NOMO-1 treated with DMSO at 0.1 percent for 48 hours (cell line): ENCODE measurements around the gene CSNK2A1.
A peak's percentile ranks its signal among the peaks of the same experiment; 100 is the strongest.

Experiments used
- DNase-seq: peaks from one replicate; lab custom pipeline; 2025; ENCODE audit not compliant: unreplicated experiment; lab: John Stamatoyannopoulos, UW

The CSNK2A1 gene

GRCh38 chr20:564192-564591 lies 20.6 kb upstream of the CSNK2A1 start:
- no peak for DNase-seq

DNA sequence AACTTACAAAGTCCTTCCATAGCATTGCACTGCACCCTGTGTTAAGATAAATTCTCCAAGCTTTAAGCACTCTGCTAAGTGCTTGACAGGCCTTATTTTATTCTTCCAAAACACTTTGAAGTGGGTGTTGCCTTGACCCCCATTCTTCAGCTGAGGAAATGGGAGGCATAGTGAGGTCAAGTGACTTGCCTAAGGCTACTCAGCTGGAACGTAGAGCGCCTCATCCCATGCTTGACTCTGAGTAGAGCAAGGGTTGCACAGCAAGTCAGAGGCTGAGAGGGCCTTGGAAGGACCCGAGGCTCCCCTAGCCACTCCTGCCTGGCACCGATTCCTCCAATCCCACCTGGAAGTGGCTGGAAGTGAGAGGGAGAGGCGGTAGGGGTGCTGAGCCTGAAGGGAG lies 19.6 kb upstream of the CSNK2A1 start:
- no peak for DNase-seq

GRCh38 chr20:562232-562897 lies 18.8 kb upstream of the CSNK2A1 start:
- no peak for DNase-seq

- DNase-seq: peak; percentile 62
Observed at GRCh38 chr20:561437-562231, 18.0 kb upstream of the CSNK2A1 start.

DNA sequence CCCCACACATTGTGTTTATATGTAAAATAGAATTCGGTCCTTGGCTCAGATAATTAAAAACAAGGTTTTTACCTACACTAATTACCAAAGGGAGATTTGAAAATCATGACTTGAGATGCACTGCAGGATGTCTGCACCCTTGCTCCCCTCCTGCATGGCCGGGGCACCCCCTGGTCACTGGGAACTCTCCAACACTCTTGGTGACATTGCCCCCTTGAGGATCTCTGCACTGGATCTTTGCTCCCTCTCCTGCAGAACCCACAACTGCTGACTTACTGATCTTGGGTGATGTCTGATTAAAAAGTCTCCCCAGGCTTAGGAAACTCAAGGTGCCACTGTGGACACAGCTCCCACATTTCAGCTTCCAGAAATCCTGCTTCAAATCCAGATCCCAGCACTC lies 17.1 kb upstream of the CSNK2A1 start:
- DNase-seq: no peak

DNA sequence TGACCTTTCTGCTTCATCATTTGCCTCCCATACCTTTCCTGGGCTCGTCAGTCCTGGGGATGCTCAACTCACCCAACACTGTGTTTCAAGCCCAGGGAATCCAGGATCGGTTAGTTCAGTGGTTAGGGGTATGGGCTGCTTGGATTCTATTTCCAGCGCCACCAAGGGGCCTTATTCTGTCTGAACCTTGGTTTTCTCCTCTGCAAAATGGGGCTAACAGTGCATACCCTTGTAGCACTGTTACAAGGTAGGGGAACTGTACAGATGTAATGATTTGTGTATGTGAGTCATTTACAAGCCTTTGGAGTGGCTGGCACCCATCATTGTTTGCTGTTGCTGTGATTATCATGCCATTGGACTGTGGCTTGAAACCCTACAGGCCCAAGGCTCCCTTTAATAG lies 14.5 kb upstream of the CSNK2A1 start:
- no peak for DNase-seq

DNA sequence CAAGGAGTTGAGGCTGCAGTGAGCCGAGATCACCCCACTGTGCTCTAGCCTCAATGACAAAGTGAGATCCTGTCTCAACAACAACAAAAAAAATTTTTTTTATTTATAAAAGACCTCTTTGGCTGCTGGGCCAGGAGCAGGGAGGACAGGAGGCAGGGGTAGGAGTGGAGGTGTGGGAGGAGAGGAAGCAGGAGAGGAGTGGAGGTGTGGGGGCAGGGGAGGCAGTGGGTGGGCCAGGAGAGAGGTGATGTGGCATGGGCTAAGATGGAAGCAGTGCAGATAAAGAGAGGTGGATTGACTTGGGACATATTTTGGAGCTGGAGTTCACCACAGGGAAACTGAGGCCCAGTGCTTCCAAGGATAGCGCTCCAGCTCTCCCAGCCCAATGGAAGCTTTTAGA lies 13.4 kb upstream of the CSNK2A1 start:
- DNase-seq: no peak

GRCh38 chr20:555976-556385 lies 12.4 kb upstream of the CSNK2A1 start:
- no peak for DNase-seq

DNA sequence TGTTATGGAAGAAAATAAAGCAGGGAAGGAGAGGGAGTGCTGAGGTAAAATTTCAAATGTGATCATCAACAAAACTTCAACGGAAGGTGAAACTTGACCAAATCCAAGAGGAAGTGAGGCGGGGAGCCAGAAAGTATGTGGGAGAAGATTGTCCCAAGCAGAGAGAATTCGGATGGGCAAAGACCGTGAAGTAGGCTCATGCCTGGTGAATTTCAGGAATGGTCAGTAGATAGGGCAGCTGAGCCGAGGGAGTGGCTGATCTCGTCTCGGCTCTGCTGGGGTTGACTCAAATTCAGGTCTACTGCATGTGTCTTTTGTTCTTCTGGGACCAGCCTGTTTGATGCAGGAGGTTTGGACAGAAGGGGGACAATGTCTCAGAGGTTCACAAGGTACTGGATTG lies 7.0 kb upstream of the CSNK2A1 start:
- no peak for DNase-seq

DNA sequence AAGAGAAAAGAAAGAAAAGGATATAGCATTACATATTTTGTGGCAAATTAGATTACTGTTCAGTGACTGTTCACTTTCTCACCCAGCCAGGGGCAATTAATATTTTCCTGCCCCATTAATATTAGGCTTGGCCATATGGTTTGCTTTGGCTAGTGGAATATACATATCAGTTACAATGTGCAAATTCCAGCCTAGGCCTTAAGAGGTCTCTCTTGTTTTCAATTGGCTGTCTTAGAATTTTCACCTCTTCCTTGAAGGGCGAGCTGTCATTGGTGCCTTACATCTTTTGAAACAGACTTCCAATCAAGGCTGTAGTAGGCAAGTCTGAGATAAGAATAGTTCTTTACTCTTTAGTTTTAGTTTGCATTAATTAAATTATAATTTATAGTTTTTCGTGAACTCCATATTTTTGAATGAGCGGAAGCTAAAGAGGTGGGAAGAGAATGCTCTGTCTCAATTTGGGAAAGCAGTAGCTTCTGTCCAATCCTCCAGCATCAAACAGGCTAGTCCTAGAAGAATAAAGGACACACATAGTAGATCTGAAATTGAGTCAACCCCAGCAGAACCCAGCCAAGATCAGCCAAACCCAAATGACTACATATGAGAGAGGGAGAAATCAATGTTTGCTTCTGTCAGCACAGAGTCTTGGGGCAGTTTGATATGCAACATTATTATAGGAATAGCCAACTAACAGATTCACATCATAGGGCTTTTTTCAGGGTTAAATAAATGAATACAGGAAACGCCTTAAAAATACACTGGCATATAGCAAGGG lies 6.3 kb upstream of the CSNK2A1 start:
- DNase-seq: peak; percentile 3

- DNase-seq: no peak
Observed at GRCh38 chr20:548906-549305, 5.3 kb upstream of the CSNK2A1 start.

GRCh38 chr20:547394-547793 lies 3.8 kb upstream of the CSNK2A1 start:
- no peak for DNase-seq

DNA sequence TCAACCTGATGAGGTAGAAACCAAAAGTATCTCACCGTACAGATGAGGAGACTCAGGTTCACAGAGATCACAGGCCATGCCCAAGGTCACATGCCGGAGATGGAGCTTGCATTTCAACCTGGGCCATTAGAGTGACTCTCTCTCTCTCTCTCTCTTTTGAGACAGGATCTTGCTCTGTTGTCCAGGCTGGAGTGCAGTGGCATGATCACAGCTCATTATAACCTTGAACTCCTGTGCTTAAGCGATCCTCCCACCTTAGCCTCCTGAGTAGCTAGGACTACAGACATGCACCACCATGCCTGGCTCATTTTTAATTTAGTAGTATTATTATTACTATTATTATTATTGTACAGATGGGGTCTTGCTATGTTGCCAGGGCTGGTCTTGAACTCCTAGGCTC lies 2.8 kb upstream of the CSNK2A1 start:
- DNase-seq: no peak

- DNase-seq: no peak
Observed at GRCh38 chr20:544153-544725, 649 bp upstream of the CSNK2A1 start.

GRCh38 chr20:542777-543368 lies 717 bp downstream of the CSNK2A1 start:
- peak; percentile 28 for DNase-seq

DNA sequence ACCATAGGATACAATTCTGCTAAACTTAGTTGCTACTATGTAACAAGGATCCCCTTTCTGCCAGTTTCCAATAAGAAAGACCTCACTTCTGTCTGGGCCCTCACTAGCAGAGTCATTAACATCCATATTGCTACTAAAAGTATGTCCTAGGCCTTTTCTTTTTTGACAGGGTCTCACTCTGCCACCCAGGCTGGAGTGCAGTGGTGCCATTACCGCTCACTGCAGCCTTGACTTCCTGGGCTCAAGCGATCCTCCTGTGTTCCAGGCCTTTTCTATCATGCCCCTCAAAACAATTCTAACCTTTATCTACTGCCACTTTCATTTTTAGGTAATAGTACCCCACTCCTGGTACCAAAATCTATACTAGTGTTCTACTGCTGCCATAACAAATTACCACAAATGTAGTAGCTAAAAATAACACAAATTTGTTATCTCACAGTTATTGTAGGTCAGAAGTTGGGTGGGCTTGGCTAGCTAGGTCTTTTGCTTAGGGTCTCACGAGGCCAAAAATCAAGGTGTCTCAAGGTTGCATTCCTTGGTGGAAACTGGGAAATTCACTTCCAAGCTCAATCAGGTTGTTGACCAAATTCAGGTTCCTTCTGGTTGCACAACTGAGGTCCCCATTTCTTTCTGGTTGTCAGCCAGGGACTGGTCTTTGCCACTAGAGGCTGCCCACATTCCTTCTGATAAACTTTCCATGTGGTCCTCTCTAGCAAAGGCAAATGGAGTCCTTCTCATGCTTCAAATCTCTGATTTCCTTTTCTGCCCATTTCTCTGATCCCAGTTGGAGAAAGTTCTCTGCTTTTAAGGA lies 3.0 kb downstream of the CSNK2A1 start:
- DNase-seq: no peak

DNA sequence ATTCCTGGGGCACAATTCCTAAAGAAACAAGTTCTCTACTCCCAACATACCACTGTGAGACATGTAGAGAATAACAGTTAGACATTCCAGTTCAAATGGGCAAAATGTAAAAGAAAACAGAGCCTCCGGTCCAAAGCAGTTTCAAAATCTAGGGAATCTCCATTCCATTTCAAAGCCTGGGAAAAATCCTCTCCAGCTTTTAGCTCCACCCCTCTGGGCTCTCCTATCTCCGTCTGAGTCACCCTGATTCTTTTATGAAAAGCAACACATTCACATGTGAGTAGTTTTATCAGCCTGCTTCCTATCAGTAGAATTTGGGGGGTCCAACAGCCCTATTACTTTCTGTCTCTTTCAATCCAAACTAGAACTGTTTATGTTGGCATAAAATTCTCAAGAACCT lies 3.7 kb downstream of the CSNK2A1 start:
- no peak for DNase-seq

- DNase-seq: no peak
Observed at GRCh38 chr20:539191-539590, 4.4 kb downstream of the CSNK2A1 start.

- DNase-seq: no peak
Observed at GRCh38 chr20:537983-538382, 5.6 kb downstream of the CSNK2A1 start.

- no peak for DNase-seq
Observed at GRCh38 chr20:536426-537010, 7.1 kb downstream of the CSNK2A1 start.
